HCT116 (cell line): ENCODE measurements around the gene TMC3. TPM values are rescaled to one million over a fixed set of nuclear protein-coding genes. Genes with fewer than 3 reads are reported as not detected.
"Not testable (repeated sequence)": the region's sequence is repeated elsewhere in the genome, so short reads cannot be mapped to it uniquely, and the experiment has no call there.

ENCODE experiments used
- ATAC-seq: fragments of 200-7000 bp; cut with Tn5 transposase; 2 replicates; pipeline ENCODE4 v1.9.1; 2020; ENCODE audit warnings: mild to moderate bottlenecking, moderate library complexity
- BruUV-seq: library from RNA; stranded (reverse); fragments of 400-500 nt; replicated peaks from 2 replicates; lab custom pipeline; 2021; lab: Mats Ljungman, UMichigan
- CTCF ChIA-PET: fragments of 300-600 bp; sonication (Branson Sonifier 250); formaldehyde crosslinking; loops from one replicate; lab custom pipeline; 2021; ENCODE audit warnings: antibody characterized with exemption; lab: Charles Lee
- POLR2A ChIA-PET: fragments of 300-600, 350-600 bp; sonication (Branson Sonifier 250); formaldehyde crosslinking; loops from one replicate; lab custom pipeline; 2021; ENCODE audit warnings: antibody characterized with exemption; lab: Charles Lee
- RAD21 ChIA-PET, 2 experiments: fragments of 300-600 bp; sonication (Branson Sonifier 250); formaldehyde crosslinking; loops; one replicate each; lab custom pipeline; 2023; ENCODE audit warnings: low total read pairs in 2 of 2; ENCODE audit not compliant: uncharacterized antibody in 2 of 2, unreplicated experiment in 2 of 2, low non-redundant PET in 1 of 2; lab: Charles Lee
- DNase-seq: peaks from one replicate; pipeline ENCODE4 v3.0.0-alpha.2; 2010; ENCODE audit warnings: low read depth, low spot score
- H2AFZ ChIP-seq: fragments of 200-600 bp; shearing (Covaris generic), sonication (generic); 2 replicates; pipeline ENCODE4 v1.6.1; 2017; ENCODE audit warnings: low read depth, mixed run types, mixed read lengths, antibody characterized with exemption, low read length; ENCODE audit not compliant: poor library complexity, severe bottlenecking
- H3K27ac ChIP-seq: 2 replicates; pipeline ENCODE4 v1.5.1; 2012; ENCODE audit warnings: low read depth, low read length
- H3K27me3 ChIP-seq: fragments of 200-600 bp; sonication (generic); 2 replicates; pipeline ENCODE4 v1.6.1; 2016; ENCODE audit warnings: mixed run types, low read length, mixed read lengths; ENCODE audit not compliant: insufficient read depth
- H3K36me3 ChIP-seq, 2 experiments: fragments of 200-500 bp in 1 of 2; fragments of 200-600 bp in 1 of 2; sonication (Bioruptor generic) in 1 of 2; sonication (generic) in 1 of 2; 2 replicates each; pipeline versions ENCODE4 v1.5.1 to v1.6.1; 2014 to 2016; ENCODE audit warnings: low read length in 2 of 2, inconsistent platforms in 1 of 2, mixed read lengths in 1 of 2, mixed run types in 1 of 2; ENCODE audit not compliant: insufficient read depth in 2 of 2, control insufficient read depth in 1 of 2
- H3K4me1 ChIP-seq, 2 experiments: fragments of 200-600 bp in 1 of 2; sonication (generic) in 1 of 2; 2 replicates each; pipeline versions ENCODE4 v1.5.1 to v1.6.1; 2012 to 2017; ENCODE audit warnings: low read length in 2 of 2, inconsistent platforms in 1 of 2, mild to moderate bottlenecking in 1 of 2, mixed read lengths in 1 of 2, mixed run types in 1 of 2, moderate library complexity in 1 of 2; ENCODE audit not compliant: insufficient read depth in 2 of 2, control insufficient read depth in 1 of 2
- H3K4me2 ChIP-seq: fragments of 200-600 bp; sonication (generic); 2 replicates; pipeline ENCODE4 v1.6.1; 2017; ENCODE audit warnings: mixed run types, low read length, mixed read lengths
- H3K4me3 ChIP-seq, 2 experiments: fragments of 200-600 bp in 1 of 2; sonication (generic) in 1 of 2; replicated peaks in 1 of 2; 2 replicates each; pipeline ENCODE4 v1.5.1; 2011 to 2016; ENCODE audit warnings: low read length in 2 of 2, control low read depth in 1 of 2, low read depth in 1 of 2, mild to moderate bottlenecking in 1 of 2, mixed read lengths in 1 of 2, mixed run types in 1 of 2
- H3K79me2 ChIP-seq: fragments of 200-600 bp; sonication (generic); 2 replicates; pipeline ENCODE4 v1.6.1; 2017; ENCODE audit warnings: mild to moderate bottlenecking, mixed run types, low read length, moderate library complexity, mixed read lengths; ENCODE audit not compliant: insufficient read depth
- H3K9ac ChIP-seq: fragments of 200-600 bp; sonication (generic); 2 replicates; pipeline ENCODE4 v1.6.1; 2016; ENCODE audit warnings: low read length, mixed read lengths
- H3K9me2 ChIP-seq: fragments of 200-600 bp; sonication (generic), shearing (Covaris generic); 2 replicates; pipeline ENCODE4 v1.6.1; 2017; ENCODE audit warnings: mixed run types, mild to moderate bottlenecking, moderate library complexity; ENCODE audit not compliant: insufficient read depth
- H3K9me3 ChIP-seq, 2 experiments: fragments of 200-500 bp in 1 of 2; fragments of 200-600 bp in 1 of 2; sonication (Bioruptor generic) in 1 of 2; sonication (generic) in 1 of 2; 2 replicates each; pipeline ENCODE4 v1.6.1; 2014 to 2017; ENCODE audit warnings: low read length in 2 of 2, mixed read lengths in 2 of 2, inconsistent platforms in 1 of 2, low read depth in 1 of 2, mild to moderate bottlenecking in 1 of 2, mixed run types in 1 of 2, moderate library complexity in 1 of 2; ENCODE audit not compliant: control insufficient read depth in 1 of 2, insufficient read depth in 1 of 2
- H4K20me1 ChIP-seq: fragments of 200-600 bp; sonication (generic), shearing (Covaris generic); 2 replicates; pipeline ENCODE4 v1.6.1; 2017; ENCODE audit warnings: mixed run types, mild to moderate bottlenecking, moderate library complexity; ENCODE audit not compliant: insufficient read depth
- ATF3 ChIP-seq: IDR thresholded peaks from 2 replicates; pipeline ENCODE4 v1.6.1; 2012
- CBX3 ChIP-seq: IDR thresholded peaks from 2 replicates; pipeline ENCODE4 v1.6.1; 2012; ENCODE audit warnings: low read depth
- ELF1 ChIP-seq: IDR thresholded peaks from 2 replicates; pipeline ENCODE4 v1.6.1; 2012; ENCODE audit warnings: low read depth, borderline replicate concordance
- SRF ChIP-seq: IDR thresholded peaks from 2 replicates; pipeline ENCODE4 v1.6.1; 2012; ENCODE audit warnings: low read depth
- intact Hi-C: fragments of 100-400 bp; cut with micrococcal nuclease; formaldehyde crosslinking; loops from 2 replicates; pipeline ENCODE4 v1.10.0; 2022
- total RNA-seq: library from RNA; stranded (reverse); gene quantifications from one replicate; pipeline ENCODE4 v1.2.1, GENCODE V29; 2021; ENCODE audit not compliant: unreplicated experiment

The TMC3 gene
- total RNA-seq, 1 experiment from 2014 or later: not detected

GRCh38 chr15:81418444-81418843 lies 44.4 kb upstream of the TMC3 start:
- Histone ChIP-seq H3K9ac (no peak overlapping the region), H2AFZ (no peak overlapping the region), H4K20me1 (no peaks in the 10 kb centered on the region), H3K4me3 (no peak overlapping the region), H3K9me3 (no peaks in the 10 kb centered on the region), H3K36me3 (no peaks in the 10 kb centered on the region), H3K27ac (no peak overlapping the region), H3K4me1 (no peaks in the 10 kb centered on the region), H3K9me2 (no peaks in the 10 kb centered on the region), H3K79me2 (no peaks in the 10 kb centered on the region), H3K27me3 (no peaks in the 10 kb centered on the region; the same call in 1 of the 2 replicates), H3K4me2 (no peak overlapping the region)
- ChIA-PET RAD21 (no interaction called here), CTCF (no interaction called here), POLR2A (no interaction called here)
- intact Hi-C loops: loop anchor here (10.0 kb wide), 1 partner anchor 516 kb away; no protein-coding TSS in a partner anchor
- no peak for ATAC-seq
- no TSS peak for BruUV-seq
- DNase-seq: no peak
- TF ChIP-seq SRF (no peak), ELF1 (no peak), ATF3 (no peak), CBX3 (no peak)

- ATAC-seq, BruUV-seq, CTCF ChIA-PET, H4K20me1 ChIP-seq, H3K9ac ChIP-seq, H3K4me2 ChIP-seq, POLR2A ChIA-PET, H2AFZ ChIP-seq, RAD21 ChIA-PET, H3K9me3 ChIP-seq, H3K36me3 ChIP-seq, DNase-seq, H3K4me1 ChIP-seq, H3K27ac ChIP-seq, H3K4me3 ChIP-seq, H3K79me2 ChIP-seq, H3K9me2 ChIP-seq: not testable (repeated sequence)
- H3K27me3 ChIP-seq: peaks cover 15% of the 10 kb centered on the region
- intact Hi-C loops: loop anchor here (5.0 to 10.0 kb wide), 2 partner anchors 520 to 783 kb away; no protein-coding TSS in a partner anchor
Observed at GRCh38 chr15:81414274-81414968, 40.4 kb upstream of the TMC3 start.
